ENCODE results near the gene DDX54.

- TF ChIP-seq POLR2AphosphoS5 (IDR thresholded peaks at IDR 0.05; ENCODE audit: low read depth, low read length) (no peak), REST (IDR thresholded peaks at IDR 0.05; ENCODE audit: insufficient read depth in 1 of 2, low read depth in 2 of 2, low read length in 1 of 2) (no peak)
- TF ChIP-seq, protein P1, sequence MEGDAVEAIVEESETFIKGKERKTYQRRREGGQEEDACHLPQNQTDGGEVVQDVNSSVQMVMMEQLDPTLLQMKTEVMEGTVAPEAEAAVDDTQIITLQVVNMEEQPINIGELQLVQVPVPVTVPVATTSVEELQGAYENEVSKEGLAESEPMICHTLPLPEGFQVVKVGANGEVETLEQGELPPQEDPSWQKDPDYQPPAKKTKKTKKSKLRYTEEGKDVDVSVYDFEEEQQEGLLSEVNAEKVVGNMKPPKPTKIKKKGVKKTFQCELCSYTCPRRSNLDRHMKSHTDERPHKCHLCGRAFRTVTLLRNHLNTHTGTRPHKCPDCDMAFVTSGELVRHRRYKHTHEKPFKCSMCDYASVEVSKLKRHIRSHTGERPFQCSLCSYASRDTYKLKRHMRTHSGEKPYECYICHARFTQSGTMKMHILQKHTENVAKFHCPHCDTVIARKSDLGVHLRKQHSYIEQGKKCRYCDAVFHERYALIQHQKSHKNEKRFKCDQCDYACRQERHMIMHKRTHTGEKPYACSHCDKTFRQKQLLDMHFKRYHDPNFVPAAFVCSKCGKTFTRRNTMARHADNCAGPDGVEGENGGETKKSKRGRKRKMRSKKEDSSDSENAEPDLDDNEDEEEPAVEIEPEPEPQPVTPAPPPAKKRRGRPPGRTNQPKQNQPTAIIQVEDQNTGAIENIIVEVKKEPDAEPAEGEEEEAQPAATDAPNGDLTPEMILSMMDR (IDR thresholded peaks at IDR 0.05): no peak
These were observed 75.2 kb downstream of the DDX54 start for GRCh38 chr12:113109872-113110599.
